DMS79 (cell line): Measurements from ENCODE around the gene RHOC.

ENCODE experiments used
- DNase-seq: peaks from one replicate; lab custom pipeline; 2025; lab: John Stamatoyannopoulos, UW

RHOC gene

DNA sequence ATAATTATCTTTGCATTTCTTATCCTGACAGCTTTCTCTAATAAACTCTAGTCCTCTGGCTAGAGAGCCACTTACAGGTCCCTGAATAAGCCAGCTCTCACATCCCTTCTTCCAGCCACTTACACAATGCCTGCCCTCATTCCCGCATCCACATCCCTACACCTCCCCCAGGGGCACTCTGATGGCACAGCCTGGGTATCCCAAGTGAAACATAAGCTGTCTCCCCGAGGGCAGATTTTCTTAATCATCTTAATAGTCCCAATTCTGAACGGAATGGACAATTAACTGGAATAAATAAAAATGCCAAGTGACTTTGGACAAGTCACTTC is 4.9 kb downstream of the RHOC start:
- DNase-seq, result no peak

DNA sequence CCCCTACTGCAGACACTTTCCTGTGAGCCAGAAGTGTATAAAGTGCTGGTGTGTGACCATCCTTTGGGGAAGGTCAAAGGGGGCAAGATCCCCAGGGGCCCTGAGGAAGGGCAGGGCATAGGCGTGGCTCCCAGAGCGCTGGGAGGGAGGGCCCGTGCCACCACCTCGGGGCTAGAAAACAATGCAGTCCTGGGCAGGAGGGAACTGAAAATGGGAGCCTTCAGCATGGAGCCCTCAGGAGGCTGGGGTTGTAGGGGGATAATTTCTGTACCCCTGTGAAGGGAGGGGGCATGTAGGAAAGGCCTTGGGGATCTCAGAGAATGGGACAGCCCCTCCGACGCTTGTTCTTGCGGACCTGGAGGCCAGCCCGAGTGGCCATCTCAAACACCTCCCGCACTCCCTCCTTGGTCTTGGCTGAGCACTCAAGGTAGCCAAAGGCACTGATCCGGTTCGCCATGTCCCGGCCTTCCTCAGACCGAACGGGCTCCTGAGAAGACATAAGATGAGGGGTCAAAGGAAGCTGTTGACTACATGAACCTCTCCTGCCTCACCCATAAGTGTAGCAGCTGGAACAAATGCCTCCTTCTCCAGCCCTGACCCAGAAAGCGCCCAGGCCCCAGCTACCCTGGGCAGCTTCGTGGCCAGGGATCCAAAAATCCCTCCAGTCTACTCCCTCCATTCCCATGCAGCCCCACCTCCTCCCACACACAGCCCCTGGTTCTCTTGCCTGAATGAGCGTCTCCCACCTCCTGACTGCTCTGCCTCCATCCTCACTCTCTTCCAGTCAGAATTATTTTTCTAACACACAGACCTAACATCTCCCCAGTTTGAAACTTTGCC is 5.5 kb downstream of the RHOC start:
- DNase-seq, result no peak

DNA sequence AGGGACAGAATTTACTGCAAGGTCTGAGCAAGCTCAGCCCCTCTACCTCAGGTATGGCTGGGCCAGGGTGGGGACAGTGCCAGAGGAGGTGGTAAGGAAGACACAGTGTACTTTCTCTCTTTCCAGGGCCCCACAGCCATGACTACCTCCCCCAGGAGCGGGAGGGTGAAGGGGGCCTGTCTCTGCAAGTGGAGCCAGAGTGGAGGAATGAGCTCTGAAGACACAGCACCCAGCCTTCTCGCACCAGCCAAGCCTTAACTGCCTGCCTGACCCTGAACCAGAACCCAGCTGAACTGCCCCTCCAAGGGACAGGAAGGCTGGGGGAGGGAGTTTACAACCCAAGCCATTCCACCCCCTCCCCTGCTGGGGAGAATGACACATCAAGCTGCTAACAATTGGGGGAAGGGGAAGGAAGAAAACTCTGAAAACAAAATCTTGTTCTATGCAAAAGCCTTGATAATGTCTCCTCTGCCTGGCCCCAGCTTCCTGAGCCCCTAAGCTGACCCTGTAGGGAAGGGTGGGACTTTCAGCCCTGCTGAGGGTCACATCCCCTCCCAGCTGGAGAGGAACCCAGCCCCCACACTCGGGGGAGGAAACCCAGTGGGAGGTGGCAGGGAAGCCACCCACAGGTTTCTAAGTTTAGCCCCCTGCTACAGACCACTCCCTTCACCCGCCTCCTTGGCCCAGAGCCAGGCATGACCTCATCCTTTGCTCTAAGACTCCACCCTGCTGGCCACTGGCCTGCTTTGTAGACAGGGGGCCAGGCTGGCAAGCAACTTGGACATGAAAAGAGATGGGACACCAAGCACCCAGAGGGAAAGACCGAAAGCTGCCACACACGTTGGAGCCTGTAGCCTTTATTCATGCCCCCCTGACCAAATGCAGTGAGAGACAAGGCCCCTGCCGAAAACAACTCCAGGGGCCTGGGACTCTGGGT is 6.4 kb downstream of the RHOC start:
- no peak for DNase-seq

DNA sequence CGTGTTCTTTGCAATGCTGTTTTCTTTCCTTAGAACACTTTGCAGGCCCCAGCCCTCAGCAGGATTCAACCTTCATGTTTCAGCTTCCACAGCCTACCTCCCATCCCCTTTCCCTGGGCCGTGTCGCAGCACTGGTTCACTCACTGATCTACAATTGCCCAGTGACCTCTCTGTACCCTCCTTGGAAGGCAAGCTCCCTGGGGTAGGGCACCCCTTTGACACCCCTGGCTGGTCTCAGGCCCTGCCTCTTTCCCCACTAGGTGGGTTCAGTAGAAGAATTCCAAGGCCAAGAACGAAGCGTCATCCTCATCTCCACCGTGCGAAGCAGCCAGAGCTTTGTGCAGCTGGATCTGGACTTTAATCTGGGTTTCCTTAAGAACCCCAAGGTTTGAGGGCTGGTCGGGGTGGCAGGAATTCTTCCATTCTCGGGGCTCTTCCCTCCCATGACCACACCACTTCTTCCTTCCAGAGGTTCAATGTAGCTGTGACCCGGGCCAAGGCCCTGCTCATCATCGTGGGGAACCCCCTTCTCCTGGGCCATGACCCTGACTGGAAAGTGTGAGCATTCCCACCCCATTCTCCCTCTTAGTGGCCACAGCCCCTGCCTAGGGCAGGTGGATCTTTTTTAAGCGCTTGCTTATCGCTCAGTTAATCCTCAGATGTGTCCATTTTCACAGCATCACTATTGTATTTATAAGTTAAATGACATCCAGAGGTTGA is 7.3 kb downstream of the RHOC start:
- DNase-seq, result no peak

DNA sequence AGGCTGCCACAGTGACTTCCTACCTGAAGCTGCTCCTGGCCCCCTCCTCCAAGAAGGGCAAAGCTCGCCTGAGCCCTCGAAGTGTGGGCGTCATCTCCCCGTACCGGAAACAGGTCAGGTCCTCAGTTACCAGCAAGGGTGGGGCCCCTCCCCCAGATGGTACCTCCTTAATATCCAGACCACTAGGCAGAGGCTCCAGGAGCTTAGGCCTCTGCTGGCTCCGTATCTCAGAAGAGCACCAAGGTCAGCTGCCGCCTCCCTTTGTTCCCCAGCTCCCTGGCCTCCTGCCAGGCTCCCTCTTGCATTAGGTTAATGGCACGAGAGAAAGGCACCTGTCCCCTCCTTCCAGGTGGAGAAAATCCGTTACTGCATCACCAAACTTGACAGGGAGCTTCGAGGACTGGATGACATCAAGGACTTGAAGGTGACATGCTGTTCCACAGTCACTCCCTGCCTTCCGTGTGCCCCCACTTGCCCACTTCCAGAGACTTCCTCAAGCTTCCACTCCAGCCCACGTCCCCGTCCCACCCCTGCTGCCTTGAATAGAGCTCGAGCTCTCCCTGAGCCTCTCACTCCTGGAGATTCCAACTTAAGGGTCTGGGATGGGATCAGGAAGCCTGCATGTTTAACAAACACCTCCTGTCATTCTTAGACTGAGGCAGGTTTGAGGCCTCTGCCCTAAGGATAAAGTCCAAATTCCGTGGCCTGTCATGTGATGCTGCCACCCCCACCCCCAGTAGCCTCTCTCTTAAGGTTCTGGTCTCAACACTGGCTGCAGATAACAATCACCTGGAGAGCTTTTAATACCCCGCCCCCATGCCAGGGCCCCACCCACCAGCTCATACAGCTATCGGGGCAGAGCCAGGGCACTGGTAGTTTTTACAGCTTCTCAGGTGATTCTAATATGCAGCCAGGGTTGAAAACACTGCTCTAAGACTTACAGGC is 8.3 kb downstream of the RHOC start:
- peak; percentile 85 for DNase-seq

DNA sequence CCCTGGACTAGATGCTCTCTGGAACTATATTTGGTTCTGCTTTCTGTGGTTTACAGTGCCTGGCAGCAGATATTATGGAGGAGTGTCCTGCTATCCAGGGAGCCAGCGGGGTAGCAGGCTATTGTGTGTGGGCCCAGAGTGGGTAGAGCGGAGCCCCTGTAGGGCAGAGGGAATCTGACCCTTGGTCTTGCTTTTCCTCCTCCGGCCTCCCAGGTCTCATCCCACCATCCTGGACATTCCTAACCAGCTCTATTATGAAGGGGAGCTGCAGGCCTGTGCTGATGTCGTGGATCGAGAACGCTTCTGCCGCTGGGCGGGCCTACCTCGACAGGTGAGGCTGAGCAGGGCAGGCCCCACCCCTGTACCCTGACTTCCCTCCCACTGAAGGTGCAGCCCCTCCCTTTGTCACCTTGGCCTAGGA is 9.1 kb downstream of the RHOC start:
- no peak for DNase-seq

DNA sequence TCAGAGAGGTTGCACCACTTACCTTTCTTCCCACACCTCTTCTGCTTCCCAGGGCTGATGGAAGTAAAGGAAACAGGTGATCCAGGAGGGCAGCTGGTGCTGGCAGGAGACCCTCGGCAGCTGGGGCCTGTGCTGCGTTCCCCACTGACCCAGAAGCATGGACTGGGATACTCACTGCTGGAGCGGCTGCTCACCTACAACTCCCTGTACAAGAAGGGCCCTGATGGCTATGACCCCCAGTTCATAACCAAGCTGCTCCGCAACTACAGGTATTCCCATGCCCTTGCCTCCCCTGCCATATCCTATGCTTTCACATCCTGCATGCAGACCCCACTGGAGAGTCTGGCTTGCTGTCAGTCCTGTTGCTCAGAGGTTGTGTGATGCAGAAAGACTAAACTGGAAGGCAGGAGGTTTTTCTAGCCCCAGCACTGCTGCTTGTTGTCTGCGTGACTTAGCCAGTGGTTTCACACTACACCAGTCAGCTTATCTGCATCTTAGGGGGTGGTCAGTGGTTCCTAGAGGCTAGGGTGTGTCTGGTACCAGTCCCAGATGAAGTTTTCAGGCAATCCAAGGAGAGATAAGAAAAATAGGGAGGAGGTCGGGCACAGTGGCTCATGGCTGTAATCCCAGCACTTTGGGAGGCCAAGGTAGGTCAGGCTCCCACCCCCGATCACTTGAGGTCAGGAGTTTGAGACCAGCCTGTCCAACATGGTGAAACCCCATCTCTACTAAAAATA is 10.2 kb downstream of the RHOC start:
- DNase-seq, result no peak

DNA sequence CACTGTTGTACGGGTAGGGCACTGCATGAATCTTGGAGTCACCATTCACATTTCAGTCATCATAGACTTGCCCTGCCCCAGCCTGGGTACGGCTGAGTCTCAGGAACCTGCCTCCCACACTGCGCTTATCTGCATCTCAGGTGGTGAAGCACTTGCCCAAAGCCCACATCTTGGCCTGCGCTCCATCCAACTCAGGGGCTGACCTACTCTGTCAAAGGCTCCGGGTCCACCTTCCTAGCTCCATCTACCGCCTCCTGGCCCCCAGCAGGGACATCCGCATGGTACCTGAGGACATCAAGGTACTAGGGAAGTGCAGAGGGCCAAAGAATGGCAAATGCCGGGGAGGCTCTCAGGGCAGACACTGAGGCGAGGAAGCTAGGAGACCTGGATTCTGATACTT is 11.7 kb downstream of the RHOC start:
- DNase-seq, result no peak

DNA sequence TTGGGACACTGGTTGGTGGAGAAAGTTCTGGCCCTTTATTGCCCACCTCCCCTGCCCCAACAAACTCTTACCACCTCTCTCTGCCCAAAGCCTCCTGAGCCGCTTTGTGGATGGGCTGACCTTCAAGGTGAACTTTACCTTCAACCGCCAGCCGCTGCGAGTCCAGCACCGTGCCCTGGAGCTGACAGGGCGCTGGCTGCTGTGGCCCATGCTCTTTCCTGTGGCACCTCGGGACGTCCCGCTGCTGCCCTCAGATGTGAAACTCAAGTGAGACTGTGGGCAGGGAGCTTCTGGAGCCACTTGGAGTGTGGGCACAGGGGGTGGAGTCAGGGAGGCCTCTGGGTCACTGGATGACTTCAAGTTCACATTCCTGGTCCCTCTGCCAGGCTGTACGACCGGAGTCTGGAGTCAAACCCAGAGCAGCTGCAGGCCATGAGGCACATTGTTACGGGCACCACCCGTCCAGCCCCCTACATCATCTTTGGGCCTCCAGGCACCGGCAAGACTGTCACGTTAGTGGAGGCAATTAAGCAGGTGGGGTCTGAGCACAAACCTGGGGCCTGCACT is 12.5 kb downstream of the RHOC start:
- no peak for DNase-seq

DNA sequence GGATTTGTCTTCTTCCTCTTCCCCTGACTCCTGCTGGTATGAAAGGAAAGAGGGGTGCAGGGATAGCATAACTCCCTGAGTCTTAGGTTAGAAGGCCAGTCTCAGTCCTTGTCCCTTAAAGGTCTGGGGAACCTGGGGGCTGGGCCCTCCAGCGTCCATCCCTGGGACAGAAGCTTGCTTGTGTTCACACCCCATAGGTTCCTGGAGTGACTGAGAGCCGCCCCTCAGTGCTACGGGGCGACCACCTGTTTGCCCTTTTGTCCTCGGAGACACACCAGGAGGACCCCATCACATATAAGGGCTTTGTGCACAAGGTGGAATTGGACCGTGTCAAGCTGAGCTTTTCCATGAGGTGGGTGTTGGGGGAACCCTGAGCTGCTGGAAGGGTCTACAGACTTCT is 13.1 kb downstream of the RHOC start:
- DNase-seq, result no peak

DNA sequence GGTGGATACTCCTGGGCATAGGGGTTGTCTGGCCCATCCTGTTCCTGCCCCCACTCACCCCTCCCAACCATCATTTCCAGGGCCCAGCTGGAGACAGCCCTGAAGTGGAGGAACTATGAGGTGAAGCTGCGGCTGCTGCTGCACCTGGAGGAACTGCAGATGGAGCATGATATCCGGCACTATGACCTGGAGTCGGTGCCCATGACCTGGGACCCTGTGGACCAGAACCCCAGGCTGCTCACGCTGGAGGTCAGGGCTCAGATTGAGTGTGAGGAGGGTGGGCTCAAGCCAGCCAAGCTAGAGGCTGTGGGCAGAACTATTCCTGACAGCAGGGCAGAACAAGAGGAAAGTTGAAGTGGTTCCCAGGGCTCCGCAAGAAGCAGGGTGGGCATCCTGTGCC is 14.2 kb downstream of the RHOC start:
- DNase-seq, result no peak

DNA sequence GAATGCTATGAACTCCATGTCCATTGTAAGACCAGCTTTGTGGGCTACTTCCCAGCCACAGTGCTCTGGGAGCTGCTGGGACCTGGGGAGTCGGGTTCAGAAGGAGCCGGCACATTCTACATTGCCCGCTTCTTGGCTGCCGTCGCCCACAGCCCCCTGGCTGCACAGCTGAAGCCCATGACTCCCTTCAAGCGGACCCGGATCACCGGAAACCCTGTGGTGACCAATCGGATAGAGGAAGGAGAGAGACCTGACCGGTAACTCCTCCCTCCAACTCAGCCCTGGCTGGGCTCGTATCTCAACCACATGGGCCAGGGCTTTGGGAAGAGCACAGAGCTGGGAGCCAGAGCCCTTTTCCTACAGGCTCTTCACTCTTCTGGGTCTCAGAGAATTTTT is 17.1 kb downstream of the RHOC start:
- DNase-seq, result no peak

DNA sequence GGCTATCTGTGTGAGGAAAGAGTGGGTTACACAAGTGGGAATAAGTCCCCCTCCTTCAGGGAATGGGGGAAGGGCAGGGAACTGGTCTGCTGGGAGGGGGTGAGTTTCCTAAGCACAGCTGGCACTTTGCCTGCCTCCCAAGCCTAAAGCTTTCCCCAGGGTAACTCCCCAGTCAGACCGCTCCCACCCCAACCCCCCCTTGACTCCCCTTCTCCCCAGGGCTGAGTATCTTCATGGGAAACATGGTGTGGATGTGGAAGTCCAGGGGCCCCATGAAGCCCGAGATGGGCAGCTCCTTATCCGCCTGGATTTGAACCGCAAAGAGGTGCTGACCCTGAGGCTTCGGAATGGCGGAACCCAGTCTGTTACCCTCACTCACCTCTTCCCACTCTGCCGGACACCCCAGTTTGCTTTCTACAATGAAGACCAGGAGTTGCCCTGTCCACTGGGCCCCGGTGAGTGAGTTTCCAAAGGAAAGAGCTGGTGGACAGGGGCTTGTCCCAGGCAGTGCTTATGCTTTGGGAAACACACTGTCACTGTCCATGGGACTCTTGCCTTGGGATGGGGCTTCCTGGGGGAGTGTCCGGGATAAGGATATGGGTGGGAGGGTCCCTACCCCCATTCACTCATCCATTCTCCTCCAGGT is 17.6 kb downstream of the RHOC start:
- no peak for DNase-seq

DNA sequence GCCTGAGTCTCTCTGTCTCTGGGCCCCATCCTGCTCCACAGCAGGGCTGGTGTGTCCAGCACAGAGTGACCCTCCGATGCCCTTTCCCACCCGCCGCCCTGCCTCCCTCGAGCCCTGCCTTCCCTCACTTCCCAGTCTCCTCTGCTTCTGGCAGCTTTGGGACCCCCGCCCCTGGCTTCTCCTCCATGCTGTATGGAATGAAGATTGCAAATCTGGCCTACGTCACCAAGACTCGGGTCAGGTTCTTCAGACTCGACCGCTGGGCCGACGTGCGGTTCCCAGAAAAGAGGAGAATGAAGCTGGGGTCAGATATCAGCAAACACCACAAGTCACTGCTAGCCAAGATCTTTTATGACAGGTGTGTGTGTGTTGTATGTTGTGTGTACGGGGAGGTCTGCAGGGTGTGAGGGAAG is 18.1 kb downstream of the RHOC start:
- no peak for DNase-seq

DNA sequence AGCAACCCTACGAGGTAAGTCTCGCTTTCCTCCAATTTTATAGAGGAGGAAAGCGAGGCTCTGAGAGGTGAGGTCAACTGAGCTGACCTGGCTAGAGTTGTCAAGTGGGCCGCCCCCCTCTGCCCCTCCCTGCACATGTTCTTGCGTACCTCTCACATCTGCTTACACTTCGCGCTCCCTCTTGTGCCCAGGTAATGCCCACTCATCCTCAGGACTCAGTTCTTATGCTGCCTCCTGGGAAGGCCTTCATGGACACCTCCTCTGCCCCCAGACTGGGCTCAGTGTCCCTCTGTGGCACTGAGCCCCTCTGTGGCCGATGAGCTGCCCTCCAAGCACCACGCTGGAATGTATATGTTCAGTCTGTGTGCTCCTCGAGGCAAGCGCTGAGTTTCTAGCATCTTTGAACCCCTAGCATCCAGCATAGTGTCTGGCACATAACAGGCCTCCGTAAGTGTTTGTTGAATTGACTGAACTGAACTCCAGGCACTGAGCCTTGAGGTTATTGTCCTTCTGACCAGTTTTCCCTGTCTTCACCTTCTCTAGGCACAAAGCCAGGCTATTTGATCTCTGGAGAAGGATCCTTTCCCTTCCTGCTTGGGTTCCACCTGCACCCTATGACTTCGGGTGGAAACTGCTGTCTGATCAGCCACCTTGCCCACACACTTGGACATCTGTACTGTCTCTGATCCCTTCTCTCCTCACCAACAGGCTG is 19.0 kb downstream of the RHOC start:
- no peak for DNase-seq

DNA sequence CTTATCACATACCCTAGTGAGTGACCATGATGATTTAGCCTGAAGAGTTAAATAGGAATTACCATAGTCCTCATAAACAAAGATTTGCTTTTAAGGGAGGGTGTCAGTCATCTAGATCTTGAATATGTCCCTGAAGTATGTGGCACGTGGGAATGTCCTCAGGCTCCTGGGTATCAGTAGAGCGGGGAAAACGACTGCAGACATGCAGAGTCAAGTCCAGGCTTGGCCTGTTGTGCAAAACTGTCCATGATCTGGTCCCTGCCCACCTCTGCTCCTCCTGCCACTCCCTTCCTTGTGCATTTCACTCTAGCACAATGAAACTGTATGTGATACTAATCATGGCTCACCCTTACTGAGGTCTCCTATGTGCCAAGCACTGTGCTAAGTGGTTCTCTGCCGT is 19.6 kb downstream of the RHOC start:
- DNase-seq, result no peak

DNA sequence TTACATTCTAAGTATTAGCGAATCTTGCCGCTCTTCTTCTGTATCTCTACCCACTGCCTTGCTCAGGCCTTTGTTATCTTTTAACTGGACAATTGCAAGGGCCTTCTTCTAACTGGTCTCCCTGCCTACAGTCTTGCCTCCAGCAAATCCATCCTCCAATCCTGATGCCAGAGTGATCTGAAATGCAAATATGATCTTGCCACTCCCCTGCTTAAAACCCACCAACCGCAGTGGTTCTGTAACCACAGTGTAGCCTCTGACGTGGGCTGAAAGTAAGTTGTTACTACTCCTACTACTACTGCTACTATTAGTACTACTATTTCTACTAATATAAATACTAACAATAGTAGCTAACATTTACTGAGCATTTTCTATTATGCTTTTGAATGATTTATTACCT is 20.1 kb downstream of the RHOC start:
- no peak for DNase-seq

DNA sequence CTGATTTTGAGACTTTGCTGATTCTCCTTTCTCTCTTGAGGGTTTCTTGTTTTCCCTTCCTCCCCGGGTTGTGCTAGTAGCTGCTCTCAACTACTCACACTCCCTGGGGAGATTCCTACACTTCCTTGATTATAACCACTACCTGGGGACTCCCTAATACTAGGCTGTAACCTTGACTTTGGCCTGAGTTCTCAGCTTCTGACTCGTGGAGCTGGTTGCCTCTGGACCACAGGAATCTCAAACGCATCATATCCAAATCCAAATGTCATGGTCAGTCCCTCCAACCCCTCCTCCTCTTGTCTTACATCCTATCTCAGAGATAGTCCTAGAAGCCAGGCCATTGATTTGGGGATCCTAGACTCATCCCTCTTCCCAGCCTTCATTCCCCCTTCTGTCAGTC is 20.5 kb downstream of the RHOC start:
- no peak for DNase-seq

DNA sequence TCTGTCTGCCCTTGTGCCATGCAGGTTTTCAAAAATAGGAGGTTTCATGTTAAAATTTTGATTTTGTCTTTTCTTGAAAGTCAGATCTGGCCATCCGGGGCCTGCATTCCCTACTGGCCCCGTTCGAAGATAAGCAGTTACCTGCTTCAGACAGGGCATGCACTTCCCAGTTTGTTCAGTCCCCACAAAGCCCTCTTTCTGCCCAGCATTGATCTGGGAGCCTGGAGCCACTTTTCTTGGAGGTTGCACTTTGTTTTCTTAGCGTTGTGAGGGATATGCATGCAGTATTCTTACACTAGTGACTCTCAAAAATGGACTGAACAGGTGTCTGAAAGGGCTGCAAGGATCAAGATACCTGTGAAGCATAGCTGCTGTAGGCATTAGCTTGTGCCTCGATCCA is 21.0 kb downstream of the RHOC start:
- DNase-seq, result no peak
